ENCODE results near the gene CCDC13.

DNA sequence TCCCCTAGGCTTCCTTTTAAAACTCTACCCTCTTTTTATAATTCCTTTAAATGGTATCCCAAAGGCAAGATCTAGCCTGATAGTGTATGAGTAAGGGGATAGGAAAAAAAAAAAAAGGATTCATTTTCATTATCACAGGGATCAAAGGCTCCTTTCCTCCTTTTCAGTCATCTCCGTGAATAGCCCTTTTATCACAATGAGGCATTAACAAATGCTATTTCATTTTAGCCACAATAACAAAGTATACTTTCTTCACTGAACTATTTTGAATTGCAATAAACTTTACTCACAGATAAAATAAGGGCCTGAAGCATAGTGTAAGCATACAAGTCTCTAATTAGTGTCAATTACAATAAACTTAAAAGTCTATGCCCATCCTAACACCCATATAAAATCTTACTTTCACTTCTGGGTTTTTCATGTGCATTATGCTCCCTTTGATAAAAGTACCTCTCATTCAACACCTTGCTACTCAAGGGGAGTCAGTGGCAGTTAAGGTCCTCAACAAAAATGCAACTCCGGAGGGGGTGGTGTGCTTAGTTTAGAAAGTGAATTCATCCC is 22.6 kb upstream of the CCDC13 start:
- TF ChIP-seq, protein P1, sequence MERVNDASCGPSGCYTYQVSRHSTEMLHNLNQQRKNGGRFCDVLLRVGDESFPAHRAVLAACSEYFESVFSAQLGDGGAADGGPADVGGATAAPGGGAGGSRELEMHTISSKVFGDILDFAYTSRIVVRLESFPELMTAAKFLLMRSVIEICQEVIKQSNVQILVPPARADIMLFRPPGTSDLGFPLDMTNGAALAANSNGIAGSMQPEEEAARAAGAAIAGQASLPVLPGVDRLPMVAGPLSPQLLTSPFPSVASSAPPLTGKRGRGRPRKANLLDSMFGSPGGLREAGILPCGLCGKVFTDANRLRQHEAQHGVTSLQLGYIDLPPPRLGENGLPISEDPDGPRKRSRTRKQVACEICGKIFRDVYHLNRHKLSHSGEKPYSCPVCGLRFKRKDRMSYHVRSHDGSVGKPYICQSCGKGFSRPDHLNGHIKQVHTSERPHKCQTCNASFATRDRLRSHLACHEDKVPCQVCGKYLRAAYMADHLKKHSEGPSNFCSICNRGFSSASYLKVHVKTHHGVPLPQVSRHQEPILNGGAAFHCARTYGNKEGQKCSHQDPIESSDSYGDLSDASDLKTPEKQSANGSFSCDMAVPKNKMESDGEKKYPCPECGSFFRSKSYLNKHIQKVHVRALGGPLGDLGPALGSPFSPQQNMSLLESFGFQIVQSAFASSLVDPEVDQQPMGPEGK (CRISPR knock-in tag; IDR thresholded peaks at IDR 0.05; ENCODE audit: borderline replicate concordance): no peak
- TF ChIP-seq, protein P2, sequence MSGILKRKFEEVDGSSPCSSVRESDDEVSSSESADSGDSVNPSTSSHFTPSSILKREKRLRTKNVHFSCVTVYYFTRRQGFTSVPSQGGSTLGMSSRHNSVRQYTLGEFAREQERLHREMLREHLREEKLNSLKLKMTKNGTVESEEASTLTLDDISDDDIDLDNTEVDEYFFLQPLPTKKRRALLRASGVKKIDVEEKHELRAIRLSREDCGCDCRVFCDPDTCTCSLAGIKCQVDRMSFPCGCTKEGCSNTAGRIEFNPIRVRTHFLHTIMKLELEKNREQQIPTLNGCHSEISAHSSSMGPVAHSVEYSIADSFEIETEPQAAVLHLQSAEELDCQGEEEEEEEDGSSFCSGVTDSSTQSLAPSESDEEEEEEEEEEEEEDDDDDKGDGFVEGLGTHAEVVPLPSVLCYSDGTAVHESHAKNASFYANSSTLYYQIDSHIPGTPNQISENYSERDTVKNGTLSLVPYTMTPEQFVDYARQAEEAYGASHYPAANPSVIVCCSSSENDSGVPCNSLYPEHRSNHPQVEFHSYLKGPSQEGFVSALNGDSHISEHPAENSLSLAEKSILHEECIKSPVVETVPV (CRISPR knock-in tag; IDR thresholded peaks at IDR 0.05): no peak
- no peak for TF ChIP-seq ARNTL (CRISPR knock-in tag; IDR thresholded peaks at IDR 0.05; ENCODE audit: borderline replicate concordance, low read depth)
- TF ChIP-seq, protein P3, sequence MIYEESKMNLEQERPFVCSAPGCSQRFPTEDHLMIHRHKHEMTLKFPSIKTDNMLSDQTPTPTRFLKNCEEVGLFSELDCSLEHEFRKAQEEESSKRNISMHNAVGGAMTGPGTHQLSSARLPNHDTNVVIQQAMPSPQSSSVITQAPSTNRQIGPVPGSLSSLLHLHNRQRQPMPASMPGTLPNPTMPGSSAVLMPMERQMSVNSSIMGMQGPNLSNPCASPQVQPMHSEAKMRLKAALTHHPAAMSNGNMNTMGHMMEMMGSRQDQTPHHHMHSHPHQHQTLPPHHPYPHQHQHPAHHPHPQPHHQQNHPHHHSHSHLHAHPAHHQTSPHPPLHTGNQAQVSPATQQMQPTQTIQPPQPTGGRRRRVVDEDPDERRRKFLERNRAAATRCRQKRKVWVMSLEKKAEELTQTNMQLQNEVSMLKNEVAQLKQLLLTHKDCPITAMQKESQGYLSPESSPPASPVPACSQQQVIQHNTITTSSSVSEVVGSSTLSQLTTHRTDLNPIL (CRISPR knock-in tag; IDR thresholded peaks at IDR 0.05; ENCODE audit: low read depth): no peak
